ENCODE results near the gene DLG2. TPM values are rescaled to one million over a fixed set of nuclear protein-coding genes. Genes with fewer than 3 reads are reported as not detected.

The DLG2 gene
- total RNA-seq, 1 experiment from 2014 or later = 2.7 TPM

DNA sequence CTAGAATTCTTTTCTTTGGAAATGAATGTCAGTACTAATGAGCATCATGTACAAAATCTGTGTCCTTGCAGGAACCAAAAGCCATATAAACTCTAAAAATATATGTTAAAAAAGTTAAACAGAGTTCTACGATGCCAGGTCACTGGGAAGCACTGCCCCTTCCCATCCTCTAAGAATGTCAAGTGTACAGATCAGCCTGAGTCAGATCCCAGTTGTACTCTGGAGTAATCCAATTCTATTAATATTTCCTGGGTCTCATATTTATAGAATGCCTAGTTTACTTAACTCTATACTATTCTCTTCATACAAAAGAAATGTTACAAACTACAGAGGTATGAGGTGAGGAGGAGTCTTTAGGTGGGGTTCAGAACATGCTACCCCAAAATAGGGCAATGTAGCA lies 460.1 kb downstream of the DLG2 start:
- Histone ChIP-seq H3K4me1 (ENCODE audit: low read length) (no peaks in the 10 kb centered on the region), H3K9me2 (replicated peaks; ENCODE audit: insufficient read depth, low read length) (no peaks in the 10 kb centered on the region), H3K79me2 (ENCODE audit: low read length) (no peaks in the 10 kb centered on the region), H3K9me3 (ENCODE audit: low read length) (peaks cover 6% of the 10 kb centered on the region; the same call in 1 of the 2 replicates), H3K4me3 (ENCODE audit: low read length) (no peak overlapping the region), H3K27ac (ENCODE audit: low read length) (no peak overlapping the region), H3K9ac (ENCODE audit: low read length) (no peak overlapping the region), H3K36me3 (ENCODE audit: insufficient read depth, low read length) (no peaks in the 10 kb centered on the region), H4K20me1 (ENCODE audit: insufficient read depth, low read depth, low read length) (no peaks in the 10 kb centered on the region), H2AFZ (ENCODE audit: low read length) (no peak overlapping the region), H3K27me3 (ENCODE audit: low read length) (no peaks in the 10 kb centered on the region), H3K4me2 (ENCODE audit: low read depth, low read length, poor library complexity, severe bottlenecking) (no peak overlapping the region)
- DNase-seq = no peak

DNA sequence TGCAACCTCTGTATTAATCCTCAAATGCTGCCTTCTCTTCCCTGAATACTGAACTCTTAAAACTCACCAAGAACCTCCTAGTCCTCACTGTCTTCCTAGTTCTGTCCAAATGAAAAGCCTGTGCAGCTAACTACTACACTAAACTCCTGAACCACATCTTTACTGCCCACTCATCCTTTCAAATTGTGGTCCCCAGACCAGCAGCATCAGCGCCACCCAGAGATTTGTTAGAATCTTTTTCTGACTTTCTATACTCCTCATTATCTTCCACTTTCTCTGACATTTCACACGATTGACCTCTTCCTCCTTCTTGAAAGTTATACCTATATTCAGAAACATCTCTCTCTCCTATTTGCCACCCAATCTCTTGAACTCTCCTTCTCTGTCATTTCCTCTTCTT lies 461.3 kb downstream of the DLG2 start:
- DNase-seq = no peak
- Histone ChIP-seq H3K4me3 (ENCODE audit: low read length) (no peak overlapping the region), H3K79me2 (ENCODE audit: low read length) (no peaks in the 10 kb centered on the region), H3K36me3 (ENCODE audit: insufficient read depth, low read length) (no peaks in the 10 kb centered on the region), H3K27ac (ENCODE audit: low read length) (no peak overlapping the region), H2AFZ (ENCODE audit: low read length) (no peak overlapping the region), H3K9me2 (replicated peaks; ENCODE audit: insufficient read depth, low read length) (no peaks in the 10 kb centered on the region), H3K9me3 (ENCODE audit: low read length) (peaks cover 3% of the 10 kb centered on the region), H3K9ac (ENCODE audit: low read length) (no peak overlapping the region), H3K4me2 (ENCODE audit: low read depth, low read length, poor library complexity, severe bottlenecking) (no peak overlapping the region), H3K4me1 (ENCODE audit: low read length) (no peaks in the 10 kb centered on the region), H4K20me1 (ENCODE audit: insufficient read depth, low read depth, low read length) (no peaks in the 10 kb centered on the region), H3K27me3 (ENCODE audit: low read length) (no peaks in the 10 kb centered on the region)

DNA sequence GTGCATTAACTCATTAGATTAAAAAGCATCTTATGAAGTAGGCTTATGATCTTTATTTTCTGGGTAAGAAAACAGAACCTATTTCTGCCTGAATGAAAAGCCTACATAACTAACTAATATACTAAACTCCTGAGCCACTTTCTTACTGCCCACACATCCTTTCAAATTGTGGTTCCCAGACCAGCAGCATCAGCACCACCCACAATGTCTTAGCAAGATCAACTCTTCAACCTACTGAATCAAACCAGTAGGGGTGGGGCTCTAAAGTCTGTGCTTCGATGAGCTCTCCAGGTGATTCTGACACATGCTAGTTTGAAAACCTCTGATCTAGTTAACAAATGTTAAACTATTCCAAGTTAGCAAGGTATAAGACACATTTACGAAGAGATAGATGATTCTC lies 462.4 kb downstream of the DLG2 start:
- no peak overlapping the region for H2AFZ ChIP-seq (ENCODE audit: low read length)
- DNase-seq = no peak

DNA sequence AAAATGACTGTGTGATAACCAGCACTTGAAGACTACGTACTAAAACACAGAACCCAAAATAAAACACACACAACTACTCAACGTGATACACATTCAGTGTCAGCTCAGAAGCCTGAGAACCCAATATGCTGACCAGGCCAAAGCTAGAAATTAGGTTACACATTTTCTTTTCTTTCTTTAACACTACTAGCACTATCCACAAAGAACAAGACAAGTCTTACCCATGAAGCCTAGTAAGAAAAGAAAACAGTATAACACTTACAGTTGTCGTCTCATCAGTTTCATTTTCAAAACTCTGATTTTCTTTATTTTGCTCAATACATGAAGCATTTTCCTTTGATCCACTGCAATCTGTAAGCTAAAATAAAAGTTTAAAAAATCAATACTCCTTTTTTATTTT lies 472.9 kb downstream of the DLG2 start:
- H2AFZ ChIP-seq (ENCODE audit: low read length) = no peak overlapping the region
- H3K9me2 ChIP-seq (replicated peaks; ENCODE audit: insufficient read depth, low read length) = peaks cover 8% of the 10 kb centered on the region; the same call in 1 of the 2 replicates
- no peak overlapping the region for H3K4me2 ChIP-seq (ENCODE audit: low read depth, low read length, poor library complexity, severe bottlenecking)
- no peak for DNase-seq
- H3K4me1 ChIP-seq (ENCODE audit: low read length) = no peaks in the 10 kb centered on the region
- H3K4me3 ChIP-seq (ENCODE audit: low read length) = no peak overlapping the region
- no peaks in the 10 kb centered on the region for H3K27me3 ChIP-seq (ENCODE audit: low read length)
- no peaks in the 10 kb centered on the region for H3K36me3 ChIP-seq (ENCODE audit: insufficient read depth, low read length)
- H3K9me3 ChIP-seq (ENCODE audit: low read length) = peaks cover 8% of the 10 kb centered on the region
- no peaks in the 10 kb centered on the region for H3K79me2 ChIP-seq (ENCODE audit: low read length)
- no peak overlapping the region for H3K27ac ChIP-seq (ENCODE audit: low read length)
- H4K20me1 ChIP-seq (ENCODE audit: insufficient read depth, low read depth, low read length) = no peaks in the 10 kb centered on the region
- no peak overlapping the region for H3K9ac ChIP-seq (ENCODE audit: low read length)

More for the DNA sequence above, 462.4 kb downstream of the DLG2 start:
- no peaks in the 10 kb centered on the region for H3K36me3 ChIP-seq (ENCODE audit: insufficient read depth, low read length)
- no peak overlapping the region for H3K4me3 ChIP-seq (ENCODE audit: low read length)
- H4K20me1 ChIP-seq (ENCODE audit: insufficient read depth, low read depth, low read length) = no peaks in the 10 kb centered on the region
- no peak overlapping the region for H3K4me2 ChIP-seq (ENCODE audit: low read depth, low read length, poor library complexity, severe bottlenecking)
- no peaks in the 10 kb centered on the region for H3K4me1 ChIP-seq (ENCODE audit: low read length)
- H3K9ac ChIP-seq (ENCODE audit: low read length) = no peak overlapping the region
- H3K79me2 ChIP-seq (ENCODE audit: low read length) = no peaks in the 10 kb centered on the region
- H3K27ac ChIP-seq (ENCODE audit: low read length) = no peak overlapping the region
- no peaks in the 10 kb centered on the region for H3K9me2 ChIP-seq (replicated peaks; ENCODE audit: insufficient read depth, low read length)
- H3K9me3 ChIP-seq (ENCODE audit: low read length) = peaks cover 3% of the 10 kb centered on the region
- H3K27me3 ChIP-seq (ENCODE audit: low read length) = no peaks in the 10 kb centered on the region

DNA sequence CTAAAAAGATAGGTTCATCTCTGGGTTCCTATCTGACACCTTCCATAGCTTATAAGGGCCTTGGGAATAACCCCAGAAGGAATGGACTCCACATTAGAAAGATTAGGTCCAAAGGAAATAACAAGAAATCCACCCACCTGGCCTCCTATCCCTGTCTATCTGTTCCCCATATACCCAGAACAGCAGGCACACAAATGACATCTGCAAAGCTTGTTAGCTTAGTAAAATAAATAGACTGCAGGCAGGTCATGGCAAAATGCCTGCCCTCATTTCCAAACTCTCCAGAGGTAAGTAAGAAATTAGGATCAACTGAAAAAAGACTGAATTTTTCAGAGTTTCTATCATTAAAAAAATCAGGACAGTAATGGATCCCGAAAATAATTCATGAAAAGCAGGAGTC lies 489.5 kb downstream of the DLG2 start:
- no peaks in the 10 kb centered on the region for H4K20me1 ChIP-seq (ENCODE audit: insufficient read depth, low read depth, low read length)
- H3K36me3 ChIP-seq (ENCODE audit: insufficient read depth, low read length) = no peaks in the 10 kb centered on the region
- no peak overlapping the region for H2AFZ ChIP-seq (ENCODE audit: low read length)
- H3K9ac ChIP-seq (ENCODE audit: low read length) = no peak overlapping the region
- no peaks in the 10 kb centered on the region for H3K27me3 ChIP-seq (ENCODE audit: low read length)
- no peak for DNase-seq
- H3K9me2 ChIP-seq (replicated peaks; ENCODE audit: insufficient read depth, low read length) = no peaks in the 10 kb centered on the region; the same call in 1 of the 2 replicates
- peaks cover 20% of the 10 kb centered on the region for H3K9me3 ChIP-seq (ENCODE audit: low read length)
- H3K4me2 ChIP-seq (ENCODE audit: low read depth, low read length, poor library complexity, severe bottlenecking) = no peak overlapping the region
- no peak overlapping the region for H3K27ac ChIP-seq (ENCODE audit: low read length)
- H3K4me1 ChIP-seq (ENCODE audit: low read length) = no peaks in the 10 kb centered on the region
- no peak overlapping the region for H3K4me3 ChIP-seq (ENCODE audit: low read length)
- no peaks in the 10 kb centered on the region for H3K79me2 ChIP-seq (ENCODE audit: low read length)

DNA sequence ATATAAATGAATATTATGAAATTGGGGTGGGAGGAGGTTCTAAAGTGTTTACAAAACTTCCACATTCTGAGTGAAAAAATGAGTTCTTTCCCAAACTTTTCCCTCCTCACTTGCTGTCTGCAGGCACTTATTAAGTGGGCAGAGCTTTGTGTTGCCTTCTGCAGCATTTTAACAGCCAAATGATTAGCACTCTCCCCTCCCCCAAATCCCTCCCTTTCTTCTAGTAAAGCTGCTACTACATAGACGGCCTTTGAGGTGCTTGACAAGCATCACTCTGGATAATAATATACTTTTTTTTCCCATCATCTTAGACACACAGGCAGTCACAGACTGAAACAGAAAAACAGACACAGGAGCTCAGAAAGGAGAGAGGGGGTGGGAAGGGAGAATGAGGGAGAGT lies 493.5 kb downstream of the DLG2 start:
- Histone ChIP-seq H3K4me2 (ENCODE audit: low read depth, low read length, poor library complexity, severe bottlenecking) (no peak overlapping the region), H3K27ac (ENCODE audit: low read length) (no peak overlapping the region)

DNA sequence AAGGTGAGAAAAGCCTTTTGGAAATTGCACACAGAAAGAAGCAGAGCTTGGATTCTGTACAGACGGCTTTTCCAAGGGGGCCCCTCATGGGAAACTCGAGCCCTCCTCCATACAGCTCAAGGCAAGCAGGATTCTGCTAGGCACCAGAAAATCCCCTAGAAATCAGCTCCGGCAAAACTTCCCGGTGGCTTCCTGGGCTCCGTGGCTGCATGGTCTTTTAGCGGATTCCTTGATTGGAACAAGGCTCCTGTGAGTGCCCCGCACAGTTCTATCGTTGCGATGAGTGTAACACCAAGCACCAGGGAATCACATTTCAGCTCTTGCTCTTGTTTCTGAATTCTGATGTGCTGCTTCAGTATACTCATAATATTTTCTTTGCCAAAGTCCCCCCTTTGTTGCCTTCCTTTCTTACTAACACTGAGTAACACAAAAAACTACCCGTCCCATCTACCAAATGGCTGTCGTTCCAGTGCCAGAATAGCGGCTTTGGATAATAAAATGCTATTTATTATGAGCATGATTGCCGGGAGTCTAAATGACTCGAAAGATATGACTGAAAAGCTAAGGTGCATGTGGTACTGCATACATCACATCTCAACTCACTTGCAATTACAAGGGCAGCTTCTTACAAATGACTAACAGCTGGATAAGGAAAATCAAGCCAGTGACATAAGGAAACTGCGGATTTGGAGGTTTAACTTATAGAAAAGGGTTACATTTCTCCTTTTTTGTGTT lies 494.1 kb downstream of the DLG2 start:
- H3K9me3 ChIP-seq (ENCODE audit: low read length) = no peaks in the 10 kb centered on the region; the same call in 1 of the 2 replicates
- H3K4me2 ChIP-seq (ENCODE audit: low read depth, low read length, poor library complexity, severe bottlenecking) = no peak overlapping the region
- no peaks in the 10 kb centered on the region for H3K79me2 ChIP-seq (ENCODE audit: low read length)
- H4K20me1 ChIP-seq (ENCODE audit: insufficient read depth, low read depth, low read length) = no peaks in the 10 kb centered on the region
- H3K27ac ChIP-seq (ENCODE audit: low read length) = no peak overlapping the region
- no peak overlapping the region for H3K4me3 ChIP-seq (ENCODE audit: low read length)
- no peaks in the 10 kb centered on the region for H3K27me3 ChIP-seq (ENCODE audit: low read length)
- DNase-seq = no peak
- no peaks in the 10 kb centered on the region for H3K9me2 ChIP-seq (replicated peaks; ENCODE audit: insufficient read depth, low read length)
- no peak overlapping the region for H2AFZ ChIP-seq (ENCODE audit: low read length)
- H3K36me3 ChIP-seq (ENCODE audit: insufficient read depth, low read length) = no peaks in the 10 kb centered on the region
- no peak overlapping the region for H3K9ac ChIP-seq (ENCODE audit: low read length)
- no peaks in the 10 kb centered on the region for H3K4me1 ChIP-seq (ENCODE audit: low read length)

More for the DNA sequence above, 493.5 kb downstream of the DLG2 start:
- no peaks in the 10 kb centered on the region for H3K79me2 ChIP-seq (ENCODE audit: low read length)
- no peak overlapping the region for H3K9ac ChIP-seq (ENCODE audit: low read length)
- H3K36me3 ChIP-seq (ENCODE audit: insufficient read depth, low read length) = no peaks in the 10 kb centered on the region
- no peaks in the 10 kb centered on the region; the same call in 1 of the 2 replicates for H3K9me3 ChIP-seq (ENCODE audit: low read length)
- H3K27me3 ChIP-seq (ENCODE audit: low read length) = no peaks in the 10 kb centered on the region
- no peaks in the 10 kb centered on the region for H3K9me2 ChIP-seq (replicated peaks; ENCODE audit: insufficient read depth, low read length)
- no peaks in the 10 kb centered on the region for H4K20me1 ChIP-seq (ENCODE audit: insufficient read depth, low read depth, low read length)
- H2AFZ ChIP-seq (ENCODE audit: low read length) = no peak overlapping the region
- H3K4me3 ChIP-seq (ENCODE audit: low read length) = no peak overlapping the region
- DNase-seq = no peak
- no peaks in the 10 kb centered on the region for H3K4me1 ChIP-seq (ENCODE audit: low read length)

DNA sequence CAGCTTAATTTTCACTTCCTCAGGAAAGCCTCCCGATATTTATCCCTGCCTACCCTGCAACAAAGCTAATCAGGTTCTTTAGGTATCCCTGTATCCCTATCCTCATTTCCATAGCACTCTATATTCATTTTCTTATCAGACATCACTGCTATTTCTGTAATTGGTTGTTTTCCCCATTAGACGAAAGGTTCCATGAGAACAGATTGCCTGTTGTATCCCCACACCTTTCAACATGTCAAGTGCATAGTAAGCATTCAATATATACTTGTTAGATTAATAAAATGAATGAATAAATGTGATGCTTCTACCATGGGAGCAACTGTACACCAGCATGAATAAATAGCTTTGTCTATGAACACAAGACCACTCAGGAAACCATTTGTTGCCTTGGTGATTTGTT lies 499.8 kb downstream of the DLG2 start:
- no peaks in the 10 kb centered on the region for H3K27me3 ChIP-seq (ENCODE audit: low read length)
- no peaks in the 10 kb centered on the region for H3K4me1 ChIP-seq (ENCODE audit: low read length)
- no peak overlapping the region for H3K4me2 ChIP-seq (ENCODE audit: low read depth, low read length, poor library complexity, severe bottlenecking)
- no peaks in the 10 kb centered on the region for H3K79me2 ChIP-seq (ENCODE audit: low read length)
- H2AFZ ChIP-seq (ENCODE audit: low read length) = no peak overlapping the region
- no peak overlapping the region for H3K27ac ChIP-seq (ENCODE audit: low read length)
- H4K20me1 ChIP-seq (ENCODE audit: insufficient read depth, low read depth, low read length) = no peaks in the 10 kb centered on the region
- no peaks in the 10 kb centered on the region; the same call in 1 of the 2 replicates for H3K9me2 ChIP-seq (replicated peaks; ENCODE audit: insufficient read depth, low read length)
- no peak overlapping the region for H3K9ac ChIP-seq (ENCODE audit: low read length)
- H3K4me3 ChIP-seq (ENCODE audit: low read length) = no peak overlapping the region
- no peaks in the 10 kb centered on the region for H3K36me3 ChIP-seq (ENCODE audit: insufficient read depth, low read length)
- peaks cover 2% of the 10 kb centered on the region; the same call in 1 of the 2 replicates for H3K9me3 ChIP-seq (ENCODE audit: low read length)
- no peak for DNase-seq

Data from Karpas-422 (cell line).